Psoas muscle (tissue), 8 donors: Measurements from ENCODE around the gene RCOR3. TPM values are rescaled to one million over a fixed set of nuclear protein-coding genes. Genes with fewer than 3 reads are reported as not detected.

Experiments used
- ATAC-seq, 4 donors: fragments of 200-7000 bp; cut with Tn5 transposase; one replicate each; pipeline ENCODE4 v1.9.1; 2020; ENCODE audit warnings: moderate library complexity in 3 of 4, mild to moderate bottlenecking in 2 of 4
- DNase-seq, 2 donors: peaks; one replicate each; pipeline ENCODE4 v3.0.0-alpha.2; 2020
- H3K27ac ChIP-seq: fragments of 200-600 bp; one replicate; pipeline ENCODE4 v1.8.0; 2022
- H3K27me3 ChIP-seq, 3 donors: fragments of 200-600 bp in 1 of 3; one replicate each; pipeline versions ENCODE4 v1.6.1 to v1.8.0; 2013 to 2022; ENCODE audit warnings: low read length in 2 of 3, mild to moderate bottlenecking in 2 of 3, moderate library complexity in 1 of 3; ENCODE audit not compliant: insufficient read depth in 3 of 3
- H3K36me3 ChIP-seq, 2 donors: fragments of 200-600 bp in 1 of 2; one replicate each; pipeline versions ENCODE4 v1.6.1 to v1.8.0; 2013 to 2022; ENCODE audit warnings: low read depth in 1 of 2, mild to moderate bottlenecking in 1 of 2, moderate library complexity in 1 of 2; ENCODE audit not compliant: insufficient read depth in 1 of 2
- H3K4me1 ChIP-seq: fragments of 200-600 bp; one replicate; pipeline ENCODE4 v1.8.0; 2022
- H3K4me3 ChIP-seq: fragments of 200-600 bp; one replicate; pipeline ENCODE4 v1.8.0; 2022; ENCODE audit warnings: mild to moderate bottlenecking
- H3K9me3 ChIP-seq: fragments of 200-600 bp; one replicate; pipeline ENCODE4 v1.8.0; 2022
- WGBS, 3 donors: extraction: QIAGEN DNeasy Blood & Tissue Kit; methylation state at CpG; one replicate each; pipeline versions ENCODE4 v1.1.6 to v1.1.7; 2013; 5-methylcytosine and 5-hydroxymethylcytosine counted together
- intact Hi-C, 2 donors: fragments of 100-400 bp; cut with DNase I; formaldehyde crosslinking; loops; one replicate each; pipeline versions ENCODE4 v1.11.0 to v1.14.2; 2022
- polyA plus RNA-seq, 3 donors: library from polyadenylated mRNA; stranded (reverse); fragments of 200-250 nt; gene quantifications; one replicate each; pipeline ENCODE4 v1.2.3, GENCODE V29; 2013
- total RNA-seq, 4 donors: library from RNA; stranded (reverse); fragmentation: NEBNext Ultra II Directional in 2 of 4; extraction: Animal tissue kit (Norgen Biotek cat#: 25700) in 2 of 4; gene quantifications; one replicate each; pipeline versions ENCODE4 v1.2.1 to v1.2.4, GENCODE V29; 2021 to 2023
- TF ChIP-seq, protein P1 (sequence below): fragments of 200-600 bp; IDR thresholded peaks from one replicate; pipeline ENCODE4 v1.8.0; 2022; ENCODE audit warnings: antibody characterized with exemption
- donor health status: healthy with polysubstance abuse.
- donor health status: DM: no; HTN: no; CAD: no; lungs with moderate emphysema.
- donor health status: Bipolar disorder and iron deficiency.
- donor health status: healthy.
- donor health status: DM: yes; HTN: yes; CAD: no.
- donor health status: DM: no; HTN: no; CAD: no.
- donor health status: DM: no; HTN: no; CAD: no.
- donor health status: DM: yes; HTN: yes; CAD: no.

RCOR3 gene
- total and polyA plus RNA-seq, 7 donors: 29.4 to 95.7 (median 70.2) TPM

DNA sequence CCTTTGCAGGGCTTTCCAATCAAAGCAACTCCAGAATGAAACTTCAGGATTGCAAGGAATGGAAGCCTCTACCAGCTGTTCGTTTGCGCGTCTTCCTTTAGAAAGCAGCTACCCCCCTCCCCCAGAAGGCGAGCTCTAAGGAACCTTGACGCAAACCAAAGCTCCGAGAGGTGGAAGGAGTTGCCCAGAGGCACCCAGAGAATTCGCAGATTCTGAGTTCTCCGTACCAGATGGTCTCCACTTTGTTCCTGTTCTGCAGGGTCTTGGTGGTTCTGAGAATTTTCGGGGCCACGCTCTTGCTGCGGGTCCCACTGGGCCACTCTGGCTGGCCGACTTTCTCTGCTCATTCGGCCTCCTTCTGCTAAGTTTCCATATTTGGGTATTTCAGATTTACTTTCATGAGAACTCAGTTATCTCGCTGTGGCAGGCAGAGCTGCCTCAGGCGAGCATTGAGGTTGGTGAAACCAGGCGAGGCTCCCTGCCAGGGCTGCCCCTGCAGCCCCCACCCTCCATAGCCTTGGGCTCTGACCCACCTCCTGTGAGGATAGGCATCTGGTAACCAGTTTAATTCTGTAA is 68.3 kb downstream of the RCOR3 start:
- Histone ChIP-seq H3K4me1 (peaks cover 3% of the 10 kb centered on the region), H3K27ac (peak overlapping the region; percentile 63), H3K4me3 (peak overlapping the region; percentile 78), H3K9me3 (no peaks in the 10 kb centered on the region), H3K27me3 (no peaks in the 10 kb centered on the region), H3K36me3 (no peaks in the 10 kb centered on the region)
- no peak for DNase-seq
- ATAC-seq: peak in 3 of 4 donors; percentile 21 to 37 (median 21)
- WGBS, 3 donors: 15 to 22% (median 19%) methylated on average over 16 of the region's 16 CpGs
- TF ChIP-seq, protein P1, sequence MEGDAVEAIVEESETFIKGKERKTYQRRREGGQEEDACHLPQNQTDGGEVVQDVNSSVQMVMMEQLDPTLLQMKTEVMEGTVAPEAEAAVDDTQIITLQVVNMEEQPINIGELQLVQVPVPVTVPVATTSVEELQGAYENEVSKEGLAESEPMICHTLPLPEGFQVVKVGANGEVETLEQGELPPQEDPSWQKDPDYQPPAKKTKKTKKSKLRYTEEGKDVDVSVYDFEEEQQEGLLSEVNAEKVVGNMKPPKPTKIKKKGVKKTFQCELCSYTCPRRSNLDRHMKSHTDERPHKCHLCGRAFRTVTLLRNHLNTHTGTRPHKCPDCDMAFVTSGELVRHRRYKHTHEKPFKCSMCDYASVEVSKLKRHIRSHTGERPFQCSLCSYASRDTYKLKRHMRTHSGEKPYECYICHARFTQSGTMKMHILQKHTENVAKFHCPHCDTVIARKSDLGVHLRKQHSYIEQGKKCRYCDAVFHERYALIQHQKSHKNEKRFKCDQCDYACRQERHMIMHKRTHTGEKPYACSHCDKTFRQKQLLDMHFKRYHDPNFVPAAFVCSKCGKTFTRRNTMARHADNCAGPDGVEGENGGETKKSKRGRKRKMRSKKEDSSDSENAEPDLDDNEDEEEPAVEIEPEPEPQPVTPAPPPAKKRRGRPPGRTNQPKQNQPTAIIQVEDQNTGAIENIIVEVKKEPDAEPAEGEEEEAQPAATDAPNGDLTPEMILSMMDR: no peak
- intact Hi-C loops: loop anchor here in 1 of 2 donors (2.0 to 10.0 kb wide), 4 partner anchors 55 to 327 kb away; no protein-coding TSS in a partner anchor

DNA sequence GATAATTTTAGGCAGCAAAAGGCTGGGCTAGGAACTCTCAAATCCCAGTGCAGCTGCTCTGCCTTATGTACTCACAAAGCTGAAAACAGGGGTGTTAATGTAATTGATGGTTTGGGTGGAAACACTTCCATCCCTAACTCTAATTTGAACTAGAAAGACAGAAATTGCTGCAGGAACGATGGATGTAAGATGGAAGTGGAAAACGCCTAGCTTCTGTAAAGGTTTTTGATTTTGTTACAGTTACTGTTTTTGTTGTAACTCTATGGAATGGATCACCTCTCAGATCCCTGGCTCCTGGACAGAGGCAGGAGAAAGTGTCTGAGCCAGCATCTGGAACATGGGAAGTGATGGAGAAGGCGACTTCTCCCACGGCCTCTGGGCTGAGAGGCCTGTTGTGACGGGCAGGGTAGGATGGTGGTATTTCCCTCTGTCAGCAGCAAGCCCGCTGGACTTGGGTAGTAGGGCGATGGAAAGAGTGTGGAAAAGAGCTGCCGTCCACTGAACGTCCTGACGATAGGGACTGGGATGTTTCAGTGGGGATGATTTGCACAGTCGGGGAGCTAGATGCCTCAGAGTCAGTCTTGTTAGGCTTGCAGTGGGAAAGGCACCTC is 69.0 kb downstream of the RCOR3 start:
- intact Hi-C loops: loop anchor here in 1 of 2 donors (5.0 to 10.0 kb wide), 3 partner anchors 54 to 327 kb away; no protein-coding TSS in a partner anchor
- WGBS, 3 donors: 73 to 81% (median 75%) methylated on average over 11 of the region's 11 CpGs
- H3K4me3 ChIP-seq: peak overlapping the region; percentile 78
- H3K27me3 ChIP-seq: no peaks in the 10 kb centered on the region
- peaks cover 3% of the 10 kb centered on the region for H3K4me1 ChIP-seq
- no peaks in the 10 kb centered on the region for H3K9me3 ChIP-seq
- H3K27ac ChIP-seq: peak overlapping the region; percentile 63
- DNase-seq (no peak), ATAC-seq (no peak)
- no peaks in the 10 kb centered on the region for H3K36me3 ChIP-seq
- TF ChIP-seq, protein P1: no peak

- intact Hi-C loops: loop anchor here in 1 of 2 donors (5.0 to 10.0 kb wide), 3 partner anchors 53 to 326 kb away; no protein-coding TSS in a partner anchor
- WGBS, 3 donors: 68 to 80% (median 68%) methylated on average over 6 of the region's 6 CpGs
- TF ChIP-seq, protein P1: no peak
- H3K27me3 ChIP-seq: no peaks in the 10 kb centered on the region
- H3K27ac ChIP-seq: no peak overlapping the region
- no peak for DNase-seq
- peaks cover 3% of the 10 kb centered on the region for H3K4me1 ChIP-seq
- ATAC-seq: no peak
- no peaks in the 10 kb centered on the region for H3K9me3 ChIP-seq
- no peaks in the 10 kb centered on the region for H3K36me3 ChIP-seq
- no peak overlapping the region for H3K4me3 ChIP-seq
These were observed 69.8 kb downstream of the RCOR3 start for GRCh38 chr1:211328866-211329475.

GRCh38 chr1:211329764-211330201 is 70.6 kb downstream of the RCOR3 start:
- H3K9me3 ChIP-seq: no peaks in the 10 kb centered on the region
- H3K27me3 ChIP-seq: no peaks in the 10 kb centered on the region
- H3K27ac ChIP-seq: no peak overlapping the region
- TF ChIP-seq, protein P1: no peak
- peaks cover 3% of the 10 kb centered on the region for H3K4me1 ChIP-seq
- no peaks in the 10 kb centered on the region for H3K36me3 ChIP-seq
- intact Hi-C loops: loop anchor here in 1 of 2 donors (5.0 to 10.0 kb wide), 3 partner anchors 53 to 325 kb away; no protein-coding TSS in a partner anchor
- ATAC-seq (no peak), DNase-seq (no peak)
- no peak overlapping the region for H3K4me3 ChIP-seq
- WGBS, 3 donors: 72 to 90% (median 86%) methylated on average over 4 of the region's 4 CpGs
